ENCODE measurements around the gene HAUS7. TPM values are rescaled to one million over a fixed set of nuclear protein-coding genes. Genes with fewer than 3 reads are reported as not detected.

HAUS7 gene
- total RNA-seq, 2 experiments from 2014 or later = 42.5 to 47.9 TPM

DNA sequence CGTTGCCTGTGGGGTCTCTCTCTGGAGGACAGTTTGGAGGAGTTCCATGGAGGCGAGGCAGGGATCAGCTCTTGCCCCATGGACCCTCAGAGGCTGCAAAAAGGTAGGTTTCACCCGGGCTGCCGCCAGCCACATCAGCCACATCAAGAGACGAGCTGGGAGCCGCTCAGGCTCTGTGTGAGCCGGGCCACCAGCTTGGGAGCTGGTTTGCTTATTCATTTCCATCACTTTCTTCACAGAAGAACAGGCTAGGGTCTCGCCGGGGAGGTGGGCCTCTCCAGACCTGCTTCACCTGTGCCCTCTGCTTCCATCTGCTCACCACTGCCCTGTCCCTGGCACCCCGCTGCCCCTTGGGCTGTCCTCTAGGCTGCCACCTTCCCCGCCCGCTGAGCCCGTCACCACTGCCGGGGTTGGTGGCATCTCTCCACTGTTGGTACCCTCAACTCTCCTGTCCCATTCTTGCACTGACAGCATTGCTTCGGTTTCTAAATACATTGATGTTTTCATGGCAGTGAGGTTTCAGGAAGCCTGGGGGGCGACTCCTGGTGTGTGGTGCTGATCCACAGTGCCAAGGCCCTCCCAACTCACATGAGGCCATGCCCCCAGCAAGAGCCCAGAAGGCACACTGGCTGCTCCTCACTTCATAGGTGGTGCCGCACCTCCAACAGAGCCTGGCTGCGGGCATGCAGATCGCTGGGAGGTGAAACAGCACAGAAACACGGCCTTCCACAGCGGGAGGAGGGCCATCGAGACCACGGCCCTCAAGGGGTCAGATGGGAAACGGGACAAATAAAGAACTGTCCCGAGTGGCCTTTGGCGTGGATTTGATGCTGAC lies 20.0 kb downstream of the HAUS7 start:
- ChIA-PET POLR2A (no interaction called here), CTCF (ENCODE audit: unreplicated experiment) (no interaction called here)
- intact Hi-C loops (cut with micrococcal nuclease; ENCODE audit: unreplicated experiment) = no loop called here
- Histone ChIP-seq H3K36me3 (ENCODE audit: insufficient read depth, low read length) (peaks cover 25% of the 10 kb centered on the region), H3K4me3 (ENCODE audit: low read depth, low read length, poor library complexity, severe bottlenecking) (no peak overlapping the region), H3K4me1 (ENCODE audit: insufficient read depth, low read length, poor library complexity, severe bottlenecking) (no peaks in the 10 kb centered on the region), H4K20me1 (ENCODE audit: insufficient read depth, low read length) (no peaks in the 10 kb centered on the region), H3K79me2 (ENCODE audit: insufficient read depth, low read depth, low read length) (no peaks in the 10 kb centered on the region), H2AFZ (ENCODE audit: low read length) (no peak overlapping the region), H3K9me2 (ENCODE audit: insufficient read depth, low read length) (no peaks in the 10 kb centered on the region), H3K27ac (ENCODE audit: low read depth, low read length, poor library complexity, severe bottlenecking) (no peak overlapping the region), H3K4me2 (ENCODE audit: low read length) (no peak overlapping the region), H3K9me3 (ENCODE audit: low read length) (no peaks in the 10 kb centered on the region)
- BruUV-seq (replicated peaks) = no TSS peak
- DNase-seq (ENCODE audit: low spot score) = no peak
- no peak for TF ChIP-seq EZH2phosphoT487 (IDR thresholded peaks at IDR 0.05; ENCODE audit: borderline replicate concordance, low read depth, low read length)
- TF ChIP-seq, protein P1, sequence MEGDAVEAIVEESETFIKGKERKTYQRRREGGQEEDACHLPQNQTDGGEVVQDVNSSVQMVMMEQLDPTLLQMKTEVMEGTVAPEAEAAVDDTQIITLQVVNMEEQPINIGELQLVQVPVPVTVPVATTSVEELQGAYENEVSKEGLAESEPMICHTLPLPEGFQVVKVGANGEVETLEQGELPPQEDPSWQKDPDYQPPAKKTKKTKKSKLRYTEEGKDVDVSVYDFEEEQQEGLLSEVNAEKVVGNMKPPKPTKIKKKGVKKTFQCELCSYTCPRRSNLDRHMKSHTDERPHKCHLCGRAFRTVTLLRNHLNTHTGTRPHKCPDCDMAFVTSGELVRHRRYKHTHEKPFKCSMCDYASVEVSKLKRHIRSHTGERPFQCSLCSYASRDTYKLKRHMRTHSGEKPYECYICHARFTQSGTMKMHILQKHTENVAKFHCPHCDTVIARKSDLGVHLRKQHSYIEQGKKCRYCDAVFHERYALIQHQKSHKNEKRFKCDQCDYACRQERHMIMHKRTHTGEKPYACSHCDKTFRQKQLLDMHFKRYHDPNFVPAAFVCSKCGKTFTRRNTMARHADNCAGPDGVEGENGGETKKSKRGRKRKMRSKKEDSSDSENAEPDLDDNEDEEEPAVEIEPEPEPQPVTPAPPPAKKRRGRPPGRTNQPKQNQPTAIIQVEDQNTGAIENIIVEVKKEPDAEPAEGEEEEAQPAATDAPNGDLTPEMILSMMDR (conservative IDR thresholded peaks at IDR 0.05; ENCODE audit: low read length) = no peak

DNA sequence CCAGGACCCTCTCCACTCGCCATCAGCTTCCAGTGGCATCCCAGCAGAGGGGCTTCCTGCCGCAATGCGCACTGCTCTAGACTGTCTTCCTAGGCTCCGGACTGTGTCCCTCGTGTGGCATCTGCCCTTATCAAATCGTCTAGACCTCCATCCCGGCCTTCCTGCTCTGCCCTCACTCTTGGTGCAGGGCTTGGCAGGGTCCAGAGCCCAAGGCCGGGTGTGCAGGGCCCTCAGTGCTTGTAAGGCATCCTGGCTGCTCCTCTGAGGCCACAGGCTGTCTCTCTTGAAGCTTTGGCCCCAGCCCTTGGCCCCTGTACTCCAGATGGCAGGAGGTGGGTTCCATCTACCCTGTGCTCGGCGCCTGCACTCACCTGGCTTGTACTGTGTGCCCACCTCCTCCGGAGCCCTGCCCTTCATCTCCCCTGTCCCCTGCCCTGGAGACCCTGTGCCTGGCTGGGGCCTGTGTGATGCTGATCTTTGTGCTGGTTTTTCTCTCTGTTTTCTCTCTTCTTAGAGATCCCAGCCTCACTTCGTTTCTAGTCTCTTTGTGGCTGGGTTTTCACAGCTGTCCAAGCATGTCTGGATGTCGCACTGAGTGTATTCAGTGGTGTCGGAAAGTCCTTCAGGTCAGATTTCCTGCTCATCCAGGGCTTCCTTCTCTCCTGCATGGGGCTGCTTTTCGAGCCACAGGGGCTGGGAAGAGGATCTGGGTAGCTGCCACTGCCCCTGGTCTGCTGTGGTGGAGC lies 20.8 kb downstream of the HAUS7 start:
- Histone ChIP-seq H3K4me3 (ENCODE audit: low read depth, low read length, poor library complexity, severe bottlenecking) (no peak overlapping the region), H3K36me3 (ENCODE audit: insufficient read depth, low read length) (peaks cover 25% of the 10 kb centered on the region), H3K4me2 (ENCODE audit: low read length) (no peak overlapping the region), H3K4me1 (ENCODE audit: insufficient read depth, low read length, poor library complexity, severe bottlenecking) (no peaks in the 10 kb centered on the region), H2AFZ (ENCODE audit: low read length) (no peak overlapping the region), H3K27ac (ENCODE audit: low read depth, low read length, poor library complexity, severe bottlenecking) (no peak overlapping the region), H3K9me2 (ENCODE audit: insufficient read depth, low read length) (no peaks in the 10 kb centered on the region), H3K9me3 (ENCODE audit: low read length) (no peaks in the 10 kb centered on the region), H3K79me2 (ENCODE audit: insufficient read depth, low read depth, low read length) (no peaks in the 10 kb centered on the region), H4K20me1 (ENCODE audit: insufficient read depth, low read length) (no peaks in the 10 kb centered on the region)
- CTCF ChIA-PET (ENCODE audit: unreplicated experiment) = no interaction called here
- POLR2A ChIA-PET = no interaction called here
- intact Hi-C loops (cut with micrococcal nuclease; ENCODE audit: unreplicated experiment) = no loop called here
- no peak for TF ChIP-seq EZH2phosphoT487 (IDR thresholded peaks at IDR 0.05; ENCODE audit: borderline replicate concordance, low read depth, low read length)
- TF ChIP-seq, protein P1 (conservative IDR thresholded peaks at IDR 0.05; ENCODE audit: low read length) = no peak
- no TSS peak for BruUV-seq (replicated peaks)
- no peak for DNase-seq (ENCODE audit: low spot score)
